GM12875 (cell line): ENCODE results near the gene ATG10.

Source experiments
- H3K4me3 ChIP-seq: one replicate; pipeline ENCODE4 v1.5.1; 2011; ENCODE audit warnings: low read depth, low read length, control low read depth
- TF ChIP-seq, protein P1 (sequence below): IDR thresholded peaks from 2 replicates; pipeline ENCODE4 v1.5.1; 2011; ENCODE audit warnings: low read depth, mild to moderate bottlenecking, control low read depth, inconsistent platforms, low read length, moderate library complexity, borderline replicate concordance; ENCODE audit not compliant: insufficient read depth

The ATG10 gene

DNA sequence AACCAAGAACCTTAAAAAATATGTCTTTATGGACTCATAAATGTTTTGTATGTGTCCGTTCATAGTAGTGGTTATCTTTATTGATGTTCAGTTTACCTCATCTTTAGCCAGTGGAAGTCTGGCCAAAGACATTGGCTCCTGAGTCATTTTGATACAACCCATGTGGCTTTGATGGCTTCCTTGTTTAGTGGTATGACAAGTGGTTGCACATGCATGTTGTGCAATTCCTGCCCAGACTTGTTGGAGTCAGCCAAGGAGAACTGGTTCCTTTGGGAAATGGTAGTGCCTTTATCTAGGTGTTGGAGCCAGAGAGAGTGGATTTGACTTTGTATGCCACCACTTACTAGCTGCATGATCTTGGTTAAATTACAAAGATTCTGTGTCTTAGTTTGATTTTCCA is 212.0 kb downstream of the ATG10 start:
- TF ChIP-seq, protein P1, sequence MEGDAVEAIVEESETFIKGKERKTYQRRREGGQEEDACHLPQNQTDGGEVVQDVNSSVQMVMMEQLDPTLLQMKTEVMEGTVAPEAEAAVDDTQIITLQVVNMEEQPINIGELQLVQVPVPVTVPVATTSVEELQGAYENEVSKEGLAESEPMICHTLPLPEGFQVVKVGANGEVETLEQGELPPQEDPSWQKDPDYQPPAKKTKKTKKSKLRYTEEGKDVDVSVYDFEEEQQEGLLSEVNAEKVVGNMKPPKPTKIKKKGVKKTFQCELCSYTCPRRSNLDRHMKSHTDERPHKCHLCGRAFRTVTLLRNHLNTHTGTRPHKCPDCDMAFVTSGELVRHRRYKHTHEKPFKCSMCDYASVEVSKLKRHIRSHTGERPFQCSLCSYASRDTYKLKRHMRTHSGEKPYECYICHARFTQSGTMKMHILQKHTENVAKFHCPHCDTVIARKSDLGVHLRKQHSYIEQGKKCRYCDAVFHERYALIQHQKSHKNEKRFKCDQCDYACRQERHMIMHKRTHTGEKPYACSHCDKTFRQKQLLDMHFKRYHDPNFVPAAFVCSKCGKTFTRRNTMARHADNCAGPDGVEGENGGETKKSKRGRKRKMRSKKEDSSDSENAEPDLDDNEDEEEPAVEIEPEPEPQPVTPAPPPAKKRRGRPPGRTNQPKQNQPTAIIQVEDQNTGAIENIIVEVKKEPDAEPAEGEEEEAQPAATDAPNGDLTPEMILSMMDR: no peak
- no peak overlapping the region for H3K4me3 ChIP-seq

DNA sequence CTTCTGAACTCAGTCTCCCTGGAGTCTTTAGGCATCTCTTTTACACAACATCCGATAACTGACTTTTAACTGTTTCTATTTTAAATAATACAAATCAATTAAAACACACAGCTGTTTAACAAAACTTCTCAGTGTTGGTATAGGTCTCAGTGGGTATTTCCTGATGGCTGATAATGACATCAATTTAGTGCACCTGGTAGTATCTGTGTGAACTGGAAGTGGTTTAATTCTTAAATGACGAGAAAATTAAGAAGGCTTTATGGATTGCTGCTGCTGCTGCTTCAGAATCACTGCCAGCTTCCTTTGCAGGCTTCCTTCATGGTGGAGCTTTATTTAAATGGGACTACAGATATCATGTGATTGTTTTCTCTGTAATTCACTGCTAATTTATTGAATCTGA is 214.0 kb downstream of the ATG10 start:
- no peak overlapping the region for H3K4me3 ChIP-seq
- TF ChIP-seq, protein P1: no peak

DNA sequence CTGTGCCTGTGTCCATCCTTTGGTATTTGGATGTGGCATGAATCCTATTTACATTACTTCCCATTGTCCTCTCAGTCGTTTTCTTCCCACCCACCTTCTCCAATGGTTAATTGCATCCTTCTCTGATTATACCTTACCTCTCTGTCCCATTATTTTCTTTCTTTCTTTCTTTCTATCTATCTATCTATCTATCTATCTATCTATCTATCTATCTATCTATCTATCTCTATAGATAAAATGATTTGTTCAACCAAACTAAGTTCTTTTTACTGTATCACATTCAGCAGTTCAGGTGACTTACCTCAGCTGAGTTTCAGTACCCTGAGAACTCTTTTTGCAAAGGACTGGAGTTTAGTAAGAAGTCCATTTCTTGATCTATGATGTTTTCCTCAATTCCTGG is 225.7 kb downstream of the ATG10 start:
- TF ChIP-seq, protein P1: no peak
- no peak overlapping the region for H3K4me3 ChIP-seq

DNA sequence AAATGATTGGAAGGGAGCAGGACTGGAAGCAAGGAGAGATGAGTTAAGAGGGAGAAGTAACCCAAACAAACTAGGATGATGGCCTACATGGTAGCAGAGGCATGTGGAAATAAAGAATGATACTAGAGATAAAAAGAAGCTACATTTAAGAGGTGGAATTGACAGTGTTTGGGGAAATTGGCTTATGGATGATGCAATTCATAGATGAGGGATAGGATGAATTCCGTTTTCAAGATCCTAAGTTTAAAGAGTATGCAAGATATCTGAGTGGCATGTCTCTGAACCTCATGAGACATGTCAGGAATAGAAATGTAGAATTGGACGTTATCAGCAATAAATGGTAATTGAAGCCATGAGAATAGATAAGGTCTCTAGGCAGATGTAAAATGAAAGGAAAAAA is 232.7 kb downstream of the ATG10 start:
- TF ChIP-seq, protein P1: no peak
- no peak overlapping the region for H3K4me3 ChIP-seq

DNA sequence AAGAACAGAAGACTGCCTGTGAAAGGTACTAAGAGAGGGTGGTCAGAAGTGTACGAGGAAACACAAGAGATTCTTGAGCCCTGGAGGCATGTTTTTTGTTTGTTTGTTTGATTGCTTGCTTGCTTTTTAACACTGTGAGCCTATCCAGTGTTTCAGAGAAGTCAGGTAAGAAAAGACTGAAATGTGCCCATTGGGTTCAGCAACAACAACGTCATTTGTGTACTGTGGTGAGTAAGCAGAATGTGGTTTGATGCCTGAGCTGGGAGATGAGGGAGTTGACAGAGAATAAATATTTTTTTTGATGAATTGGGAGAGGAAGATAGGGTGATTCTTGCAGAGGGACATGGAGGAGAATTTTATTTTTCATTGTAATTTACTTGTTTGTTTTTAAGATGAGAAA is 233.2 kb downstream of the ATG10 start:
- TF ChIP-seq, protein P1: no peak
- H3K4me3 ChIP-seq: no peak overlapping the region

DNA sequence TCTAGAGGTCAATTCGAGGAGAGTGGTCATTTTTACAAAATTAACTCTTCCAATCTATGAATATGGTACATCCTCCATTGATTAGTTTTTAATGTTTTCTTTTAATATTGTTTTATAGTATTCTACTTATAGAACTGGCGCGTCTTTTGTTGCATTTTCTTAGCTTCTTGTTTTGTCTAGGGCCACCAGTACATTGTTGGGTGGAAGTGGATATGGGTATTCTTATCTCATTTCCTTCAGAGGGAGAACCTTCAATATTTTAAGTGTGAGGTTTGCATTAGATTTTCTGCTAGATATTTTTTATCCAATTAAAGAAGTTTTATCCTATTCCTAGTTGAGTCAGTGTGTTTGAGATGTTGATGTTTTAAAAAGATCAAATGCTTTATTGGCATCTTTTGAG is 236.5 kb downstream of the ATG10 start:
- TF ChIP-seq, protein P1: no peak
- H3K4me3 ChIP-seq: no peak overlapping the region

DNA sequence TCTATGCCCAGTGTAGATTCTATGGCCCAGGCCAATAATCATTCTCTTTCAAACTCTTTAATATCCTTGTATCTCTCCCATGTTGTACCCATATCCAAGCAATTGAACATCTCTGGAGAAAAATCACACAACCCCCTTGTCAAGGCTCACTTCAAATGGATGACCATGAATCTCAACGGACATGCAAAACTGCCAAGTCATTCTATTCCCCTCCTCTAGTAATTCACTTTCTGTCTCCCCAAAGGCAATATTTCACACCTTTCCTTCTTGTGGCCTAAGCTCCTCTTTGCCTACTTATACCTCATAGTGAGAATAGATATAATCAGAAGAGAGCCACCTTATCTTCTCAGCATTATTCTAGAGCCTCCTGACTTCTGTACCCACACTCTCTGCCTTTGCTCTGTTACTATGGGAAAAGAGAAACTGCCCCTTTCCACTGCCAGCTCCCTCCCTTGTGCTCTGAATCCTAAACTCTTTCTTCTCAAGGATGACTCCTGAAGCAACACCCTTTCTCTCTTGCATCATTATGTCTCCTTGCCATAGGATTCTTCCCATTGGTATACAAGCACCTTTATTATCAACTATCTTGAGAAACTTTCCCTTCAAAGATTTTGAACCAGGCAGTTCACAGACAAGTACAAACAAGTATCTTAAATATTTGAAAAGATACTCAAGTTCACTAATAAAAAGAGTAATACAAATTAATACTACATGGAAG is 240.2 kb downstream of the ATG10 start:
- TF ChIP-seq, protein P1: no peak
- H3K4me3 ChIP-seq: no peak overlapping the region
